Ovary (tissue), 9 donors: Measurements from ENCODE around the gene MMP7. TPM values are rescaled to one million over a fixed set of nuclear protein-coding genes. Genes with fewer than 3 reads are reported as not detected.

Source experiments
- DNase-seq, 5 donors: peaks; one replicate each; pipeline ENCODE4 v3.0.0-alpha.2; 2019 to 2020
- H3K27ac ChIP-seq, 2 donors: fragments of 200-600 bp; one replicate each; pipeline versions ENCODE4 v1.5.1 to v1.8.0; 2019 to 2022
- H3K27me3 ChIP-seq: fragments of 200-600 bp; one replicate; pipeline ENCODE4 v1.8.0; 2022
- H3K36me3 ChIP-seq: fragments of 200-600 bp; sonication (generic); one replicate; pipeline ENCODE4 v1.5.1; 2019
- H3K4me1 ChIP-seq: one replicate; pipeline ENCODE4 v1.8.1; 2013; ENCODE audit warnings: mild to moderate bottlenecking, moderate library complexity; ENCODE audit not compliant: insufficient read depth
- H3K4me3 ChIP-seq: fragments of 200-600 bp; sonication (generic); one replicate; pipeline ENCODE4 v1.5.1; 2017
- H3K9me3 ChIP-seq, 2 donors: fragments of 200-600 bp in 1 of 2; sonication (generic) in 1 of 2; one replicate each; pipeline versions ENCODE4 v1.5.1 to v1.8.1; 2013 to 2019; ENCODE audit warnings: mild to moderate bottlenecking in 1 of 2, moderate library complexity in 1 of 2
- EP300 ChIP-seq: sonication (generic); formaldehyde crosslinking; IDR thresholded peaks from one replicate; pipeline ENCODE4 v1.6.1; 2017; ENCODE audit warnings: antibody characterized with exemption
- POLR2A ChIP-seq: fragments of 450-650 bp; IDR thresholded peaks from one replicate; pipeline ENCODE4 v1.6.1; 2017; ENCODE audit warnings: antibody characterized with exemption, mild to moderate bottlenecking, moderate library complexity
- WGBS, 3 donors: extraction: QIAGEN DNeasy Blood & Tissue Kit in 1 of 3; methylation state at CpG; one replicate each; pipeline versions ENCODE4 v1.1.5 to v1.1.7; 2013 to 2017; 5-methylcytosine and 5-hydroxymethylcytosine counted together
- intact Hi-C, 4 donors: fragments of 100-400 bp; cut with DNase I; formaldehyde crosslinking; loops; one replicate each; pipeline versions ENCODE4 v1.11.0 to v1.15.1; 2022 to 2023
- polyA plus RNA-seq, 2 donors: library from polyadenylated mRNA; stranded (reverse); fragments of 200-250 nt in 1 of 2; fragments of 350-450 nt in 1 of 2; fragmentation: Illumina TruSeq in 1 of 2; extraction: RNeasy Lipid Tissue Mini Kit (QIAGEN cat#74804) in 1 of 2; gene quantifications; one replicate each; pipeline ENCODE4 v1.2.3, GENCODE V29; 2013 to 2014
- total RNA-seq, 7 donors: library from RNA; depleted of rRNA in 2 of 7; stranded (reverse); fragments of >200 nt in 2 of 7; fragmentation: NEBNext Ultra II Directional in 3 of 7; extraction: Animal tissue kit (Norgen Biotek cat#: 25700) in 3 of 7; gene quantifications; one replicate each; pipeline versions ENCODE4 v1.1.0 to v1.2.4, GENCODE V29; 2016 to 2023
- TF ChIP-seq, protein P1 (sequence below), 3 donors: fragments of 450-650 bp in 2 of 3; fragments of 200-600 bp in 1 of 3; IDR thresholded peaks; one replicate each; pipeline versions ENCODE4 v1.5.1 to v1.8.0; 2016 to 2022; ENCODE audit warnings: antibody characterized with exemption in 3 of 3, mild to moderate bottlenecking in 1 of 3
- donor health status: DM: no; HTN: no; CAD: no; lungs with moderate emphysema.
- donor health status: DM: no; HTN: no; CAD: no.
- donor health status: Bipolar disorder and iron deficiency.
- donor health status: DM: yes; HTN: yes; CAD: no.
- donor health status: DM: no; HTN: no; CAD: no.
- donor health status: DM: yes; HTN: yes; CAD: no.

The MMP7 gene
- total and polyA plus RNA-seq, 9 donors, result 0.33 to 66.3 (median 3.8) TPM; not detected in 1

DNA sequence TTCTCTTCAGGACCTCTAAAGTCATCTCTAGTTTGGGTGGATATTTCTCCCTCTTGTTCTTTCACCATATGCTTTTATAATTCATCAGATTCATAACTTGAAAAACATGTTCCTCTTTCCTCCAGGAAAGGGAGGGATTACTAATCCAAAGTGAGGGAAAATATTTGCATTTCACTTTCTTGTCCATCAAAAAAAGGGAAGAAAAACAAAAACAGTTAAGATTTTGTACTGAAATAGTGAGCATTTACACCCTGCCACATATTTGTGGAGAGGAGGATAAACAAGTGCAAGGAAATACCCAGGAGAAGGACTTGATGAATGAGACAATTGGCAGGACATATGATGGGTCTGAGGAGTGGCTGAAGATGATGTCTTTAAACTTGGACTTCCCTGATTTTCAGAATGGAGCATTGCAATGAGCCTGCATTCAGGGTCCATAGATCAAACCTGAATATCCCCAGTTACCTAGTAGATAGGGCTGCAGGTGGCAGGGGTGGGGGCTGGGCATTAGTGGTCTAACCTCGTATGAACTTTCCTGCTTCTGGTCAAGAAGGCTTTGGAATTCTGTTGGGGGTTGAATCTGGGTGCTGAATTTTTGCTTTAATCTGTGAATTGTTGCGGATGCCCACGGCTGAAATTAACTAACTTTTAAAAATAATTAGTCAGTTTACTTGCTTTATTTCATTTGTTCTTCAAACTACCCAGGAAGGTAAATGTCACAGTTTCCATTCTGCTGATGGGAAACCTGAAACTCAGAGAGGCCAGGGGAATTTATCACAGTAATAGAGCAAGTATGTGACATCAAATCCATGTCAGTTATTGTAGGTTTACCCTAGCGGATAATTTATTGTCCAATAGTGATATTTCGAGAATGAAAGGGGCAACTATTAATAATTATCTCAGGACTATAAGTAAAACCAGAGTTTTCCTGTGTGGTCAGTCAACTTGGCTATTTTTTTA, 41.1 kb downstream of the MMP7 start:
- no peaks in the 10 kb centered on the region for H3K9me3 ChIP-seq
- 66 to 88% (median 87%) methylated on average over 5 of the region's 5 CpGs for WGBS, 3 donors
- H3K27ac ChIP-seq, result no peak overlapping the region
- TF ChIP-seq EP300 (no peak), POLR2A (no peak)
- TF ChIP-seq, protein P1, sequence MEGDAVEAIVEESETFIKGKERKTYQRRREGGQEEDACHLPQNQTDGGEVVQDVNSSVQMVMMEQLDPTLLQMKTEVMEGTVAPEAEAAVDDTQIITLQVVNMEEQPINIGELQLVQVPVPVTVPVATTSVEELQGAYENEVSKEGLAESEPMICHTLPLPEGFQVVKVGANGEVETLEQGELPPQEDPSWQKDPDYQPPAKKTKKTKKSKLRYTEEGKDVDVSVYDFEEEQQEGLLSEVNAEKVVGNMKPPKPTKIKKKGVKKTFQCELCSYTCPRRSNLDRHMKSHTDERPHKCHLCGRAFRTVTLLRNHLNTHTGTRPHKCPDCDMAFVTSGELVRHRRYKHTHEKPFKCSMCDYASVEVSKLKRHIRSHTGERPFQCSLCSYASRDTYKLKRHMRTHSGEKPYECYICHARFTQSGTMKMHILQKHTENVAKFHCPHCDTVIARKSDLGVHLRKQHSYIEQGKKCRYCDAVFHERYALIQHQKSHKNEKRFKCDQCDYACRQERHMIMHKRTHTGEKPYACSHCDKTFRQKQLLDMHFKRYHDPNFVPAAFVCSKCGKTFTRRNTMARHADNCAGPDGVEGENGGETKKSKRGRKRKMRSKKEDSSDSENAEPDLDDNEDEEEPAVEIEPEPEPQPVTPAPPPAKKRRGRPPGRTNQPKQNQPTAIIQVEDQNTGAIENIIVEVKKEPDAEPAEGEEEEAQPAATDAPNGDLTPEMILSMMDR (IDR thresholded peaks at IDR 0.05), result no peak
- intact Hi-C loops, result loop anchor here (10.0 kb wide), 3 partner anchors 125 to 195 kb away; partner anchors contain the start of gene BIRC2 (in 2 of the 4)
- H3K4me3 ChIP-seq, result no peak overlapping the region
- H3K36me3 ChIP-seq, result no peaks in the 10 kb centered on the region
- no peak for DNase-seq
- H3K27me3 ChIP-seq, result no peaks in the 10 kb centered on the region
- H3K4me1 ChIP-seq, result no peaks in the 10 kb centered on the region

DNA sequence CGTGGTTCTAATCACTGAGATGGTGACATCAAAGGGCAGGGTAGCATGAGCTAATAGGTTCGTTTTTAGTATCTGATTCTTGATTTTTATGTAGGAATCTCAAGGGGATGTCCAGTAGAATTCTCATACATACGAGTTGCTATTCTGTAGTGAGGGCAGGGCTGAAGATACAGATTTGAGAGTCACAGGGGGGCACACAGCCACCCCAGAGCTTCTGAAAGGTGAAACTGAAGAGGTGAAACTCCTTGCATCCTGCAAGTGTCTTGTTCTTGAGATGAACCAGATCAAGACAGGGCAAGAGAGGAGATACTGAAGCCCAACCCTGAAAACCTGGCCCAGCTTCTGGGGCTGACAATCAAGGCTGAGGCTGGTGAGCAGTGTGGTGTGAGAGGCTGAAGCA, 42.3 kb downstream of the MMP7 start:
- no peak for DNase-seq
- H3K36me3 ChIP-seq, result no peaks in the 10 kb centered on the region
- no peak for TF ChIP-seq EP300
- TF ChIP-seq POLR2A, result no peak
- TF ChIP-seq, protein P1 (IDR thresholded peaks at IDR 0.05), result no peak
- H3K4me1 ChIP-seq, result no peaks in the 10 kb centered on the region
- no peaks in the 10 kb centered on the region for H3K9me3 ChIP-seq
- no peak overlapping the region for H3K27ac ChIP-seq
- H3K27me3 ChIP-seq, result no peaks in the 10 kb centered on the region
- WGBS, 3 donors, result 79 to 81% (median 79%) methylated on average over 3 of the region's 3 CpGs
- intact Hi-C loops, result loop anchor here in 1 of 4 donors (10.0 kb wide), 1 partner anchor 193 kb away; no protein-coding TSS in a partner anchor
- no peak overlapping the region for H3K4me3 ChIP-seq

DNA sequence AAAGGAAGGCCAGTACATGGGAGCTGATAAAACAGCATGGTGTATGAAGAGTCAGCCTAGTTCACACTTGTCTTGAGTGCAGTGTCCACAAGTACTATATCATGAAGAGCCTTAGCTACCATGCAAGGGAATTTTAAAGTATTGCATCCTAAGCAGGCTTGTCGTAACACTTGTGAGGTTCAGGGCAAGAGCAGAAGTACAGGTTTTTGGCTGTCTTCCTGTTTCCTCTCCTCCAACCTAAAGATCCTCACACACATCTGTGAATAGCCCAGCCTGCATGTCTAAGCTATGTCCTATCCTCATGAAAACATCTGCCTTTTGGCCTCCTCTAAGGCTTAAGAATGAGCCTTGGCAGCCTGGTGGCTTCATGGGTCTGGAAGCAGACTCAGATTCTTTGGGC, 43.3 kb downstream of the MMP7 start:
- Histone ChIP-seq H3K4me3 (no peak overlapping the region), H3K4me1 (no peaks in the 10 kb centered on the region), H3K36me3 (no peaks in the 10 kb centered on the region), H3K27ac (no peak overlapping the region), H3K27me3 (no peaks in the 10 kb centered on the region), H3K9me3 (no peaks in the 10 kb centered on the region)
- intact Hi-C loops, result loop anchor here in 1 of 4 donors (10.0 kb wide), 1 partner anchor 192 kb away; no protein-coding TSS in a partner anchor
- no peak for DNase-seq
- WGBS, 3 donors, result 62 to 94% (median 87%) methylated on average over 1 of the region's 1 CpG
- TF ChIP-seq EP300 (no peak), POLR2A (no peak)
- TF ChIP-seq, protein P1 (IDR thresholded peaks at IDR 0.05), result no peak

DNA sequence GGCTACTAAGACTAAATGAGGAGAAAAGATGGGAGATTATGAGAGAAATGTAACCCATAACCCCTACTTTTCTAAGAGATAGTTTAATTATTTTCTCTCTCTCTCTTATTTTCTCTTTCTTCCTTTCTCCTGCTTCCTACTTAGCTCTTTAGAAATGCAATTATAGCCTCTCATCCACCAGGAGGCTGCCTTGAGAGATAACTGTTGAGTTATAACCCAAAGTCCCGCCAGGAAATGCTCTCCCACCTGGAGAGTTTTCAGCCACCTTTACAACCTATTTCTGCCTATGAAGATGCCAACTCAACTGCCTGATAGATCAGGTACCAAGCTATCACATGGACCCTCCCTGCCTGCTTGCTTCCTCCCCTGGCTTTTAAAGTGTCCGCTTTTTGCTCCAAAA, 44.0 kb downstream of the MMP7 start:
- no peaks in the 10 kb centered on the region for H3K36me3 ChIP-seq
- H3K4me1 ChIP-seq, result no peaks in the 10 kb centered on the region
- no peaks in the 10 kb centered on the region for H3K27me3 ChIP-seq
- intact Hi-C loops, result loop anchor here in 1 of 4 donors (10.0 kb wide), 1 partner anchor 192 kb away; no protein-coding TSS in a partner anchor
- H3K9me3 ChIP-seq, result no peaks in the 10 kb centered on the region
- DNase-seq, result no peak
- no peak for TF ChIP-seq EP300
- TF ChIP-seq, protein P1 (IDR thresholded peaks at IDR 0.05), result no peak
- no peak overlapping the region for H3K27ac ChIP-seq
- no peak overlapping the region for H3K4me3 ChIP-seq
- WGBS, 3 donors, result 80 to 86% (median 84%) methylated on average over 2 of the region's 2 CpGs
